ENCODE data around the gene MED7. TPM values are rescaled to one million over a fixed set of nuclear protein-coding genes. Genes with fewer than 3 reads are reported as not detected.

Gene MED7
- total RNA-seq, 2 donors from 2014 or later = 6.2 to 6.8 TPM

- H3K4me3 ChIP-seq = no peak overlapping the region
- H3K9me3 ChIP-seq = no peaks in the 10 kb centered on the region
- TF ChIP-seq, protein P1, sequence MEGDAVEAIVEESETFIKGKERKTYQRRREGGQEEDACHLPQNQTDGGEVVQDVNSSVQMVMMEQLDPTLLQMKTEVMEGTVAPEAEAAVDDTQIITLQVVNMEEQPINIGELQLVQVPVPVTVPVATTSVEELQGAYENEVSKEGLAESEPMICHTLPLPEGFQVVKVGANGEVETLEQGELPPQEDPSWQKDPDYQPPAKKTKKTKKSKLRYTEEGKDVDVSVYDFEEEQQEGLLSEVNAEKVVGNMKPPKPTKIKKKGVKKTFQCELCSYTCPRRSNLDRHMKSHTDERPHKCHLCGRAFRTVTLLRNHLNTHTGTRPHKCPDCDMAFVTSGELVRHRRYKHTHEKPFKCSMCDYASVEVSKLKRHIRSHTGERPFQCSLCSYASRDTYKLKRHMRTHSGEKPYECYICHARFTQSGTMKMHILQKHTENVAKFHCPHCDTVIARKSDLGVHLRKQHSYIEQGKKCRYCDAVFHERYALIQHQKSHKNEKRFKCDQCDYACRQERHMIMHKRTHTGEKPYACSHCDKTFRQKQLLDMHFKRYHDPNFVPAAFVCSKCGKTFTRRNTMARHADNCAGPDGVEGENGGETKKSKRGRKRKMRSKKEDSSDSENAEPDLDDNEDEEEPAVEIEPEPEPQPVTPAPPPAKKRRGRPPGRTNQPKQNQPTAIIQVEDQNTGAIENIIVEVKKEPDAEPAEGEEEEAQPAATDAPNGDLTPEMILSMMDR (IDR thresholded peaks at IDR 0.05) = no peak
- H3K4me1 ChIP-seq = no peaks in the 10 kb centered on the region
- peak; percentile 13 for DNase-seq (ENCODE audit: low spot score)
- no peaks in the 10 kb centered on the region for H3K36me3 ChIP-seq
- H3K27ac ChIP-seq = no peak overlapping the region
- no peaks in the 10 kb centered on the region for H3K27me3 ChIP-seq
Measured at GRCh38 chr5:157184117-157184670, 41.5 kb upstream of the MED7 start.

GRCh38 chr5:157182143-157182757, 39.6 kb upstream of the MED7 start:
- Histone ChIP-seq H3K4me3 (no peak overlapping the region), H3K36me3 (no peaks in the 10 kb centered on the region), H3K27me3 (no peaks in the 10 kb centered on the region), H3K4me1 (no peaks in the 10 kb centered on the region), H3K27ac (no peak overlapping the region), H3K9me3 (no peaks in the 10 kb centered on the region)
- peak; percentile 7 for DNase-seq (ENCODE audit: low spot score)
- TF ChIP-seq, protein P1 (IDR thresholded peaks at IDR 0.05) = no peak

DNA sequence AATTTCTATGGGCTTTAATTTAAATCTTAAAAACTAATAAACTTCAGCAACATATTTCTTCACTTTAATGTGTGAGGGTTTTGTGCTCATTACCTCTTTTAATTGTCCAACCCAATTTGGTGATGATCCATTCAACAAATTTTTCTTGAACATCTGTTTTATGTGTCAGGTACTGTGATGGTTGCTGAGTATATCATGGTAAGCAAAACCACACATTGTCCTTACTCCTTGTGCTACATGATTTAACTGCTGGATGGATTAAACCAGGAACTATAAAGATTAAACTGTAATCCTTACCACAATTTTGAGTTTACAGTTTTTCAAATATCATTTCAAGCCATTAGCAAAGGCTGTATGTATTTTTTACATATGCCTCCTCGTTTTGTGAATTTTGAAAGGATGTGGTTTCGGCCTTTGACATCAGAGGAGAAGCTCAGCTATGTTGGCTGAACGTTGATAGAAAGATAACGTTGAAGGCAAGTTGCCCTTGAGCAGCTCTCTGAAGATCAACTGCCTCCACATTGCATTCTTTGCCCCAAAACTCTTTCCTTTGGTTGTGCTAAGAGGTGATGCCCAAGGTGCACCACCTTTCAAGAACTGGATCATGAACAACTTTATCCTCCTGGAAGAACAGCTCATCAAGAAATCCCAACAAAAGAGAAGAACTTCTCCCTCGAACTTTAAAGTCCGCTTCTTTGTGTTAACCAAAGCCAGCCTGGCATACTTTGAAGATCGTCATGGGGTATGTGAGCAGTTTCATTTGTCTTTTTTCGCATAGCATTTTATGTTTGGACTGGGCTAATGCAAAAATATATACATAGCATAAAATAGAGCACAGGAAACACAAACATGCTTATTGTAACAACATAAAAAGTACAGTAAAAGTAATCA, 38.0 kb upstream of the MED7 start, which contains the start of gene ITK:
Gene ITK (plus strand): TSS at position 467 of the 891 bp plus-strand sequence. CDS start 138 bp downstream, at position 605.
- Histone ChIP-seq H3K4me1 (no peaks in the 10 kb centered on the region), H3K27me3 (no peaks in the 10 kb centered on the region), H3K4me3 (no peak within 1 kb of the TSS), H3K36me3 (no peaks in the 10 kb centered on the region), H3K9me3 (no peaks in the 10 kb centered on the region), H3K27ac (no peak within 1 kb of the TSS)
- DNase-seq (ENCODE audit: low spot score) = peak; percentile 13
- TF ChIP-seq, protein P1 (IDR thresholded peaks at IDR 0.05) = no peak

- H3K4me1 ChIP-seq = no peaks in the 10 kb centered on the region
- H3K4me3 ChIP-seq = no peak overlapping the region
- H3K27me3 ChIP-seq = no peaks in the 10 kb centered on the region
- no peak for DNase-seq (ENCODE audit: low spot score)
- H3K27ac ChIP-seq = no peak overlapping the region
- no peaks in the 10 kb centered on the region for H3K36me3 ChIP-seq
- TF ChIP-seq, protein P1 (IDR thresholded peaks at IDR 0.05) = no peak
- no peaks in the 10 kb centered on the region for H3K9me3 ChIP-seq
Measured at GRCh38 chr5:157178966-157179365, 36.3 kb upstream of the MED7 start.

DNA sequence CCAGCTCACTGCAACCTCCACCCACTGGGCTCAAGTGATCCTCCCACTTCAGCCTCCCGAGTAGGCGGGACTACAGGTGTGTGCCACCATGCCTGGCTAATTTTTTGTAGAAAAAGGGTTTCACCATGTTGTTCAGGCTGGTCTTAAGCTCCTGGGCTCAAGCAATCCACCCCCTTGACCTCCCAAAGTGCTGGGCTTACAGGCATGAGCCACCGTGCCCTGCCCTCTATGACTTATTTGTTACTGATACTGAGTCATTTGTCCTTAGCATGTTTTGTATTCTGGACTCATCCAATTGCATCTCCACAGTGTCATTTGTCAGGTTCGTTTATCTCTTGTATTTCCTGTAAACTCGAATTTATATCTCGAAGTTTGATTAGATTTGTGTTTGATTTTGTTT, 35.3 kb upstream of the MED7 start:
- peak; percentile 18 for DNase-seq (ENCODE audit: low spot score)
- Histone ChIP-seq H3K9me3 (no peaks in the 10 kb centered on the region), H3K36me3 (no peaks in the 10 kb centered on the region), H3K4me3 (no peak overlapping the region), H3K4me1 (no peaks in the 10 kb centered on the region), H3K27me3 (no peaks in the 10 kb centered on the region), H3K27ac (no peak overlapping the region)
- TF ChIP-seq, protein P1 (IDR thresholded peaks at IDR 0.05) = no peak

All from right atrium auricular region (tissue), 2 donors.